HCT116 (cell line): Measurements from ENCODE around the gene KIF25. TPM values are rescaled to one million over a fixed set of nuclear protein-coding genes. Genes with fewer than 3 reads are reported as not detected.

Experiments used
- ATAC-seq: fragments of 200-7000 bp; cut with Tn5 transposase; 2 replicates; pipeline ENCODE4 v1.9.1; 2020; ENCODE audit warnings: mild to moderate bottlenecking, moderate library complexity
- BruUV-seq: library from RNA; stranded (reverse); fragments of 400-500 nt; replicated peaks from 2 replicates; lab custom pipeline; 2021; lab: Mats Ljungman, UMichigan
- CTCF ChIA-PET: fragments of 300-600 bp; sonication (Branson Sonifier 250); formaldehyde crosslinking; loops from one replicate; lab custom pipeline; 2021; ENCODE audit warnings: antibody characterized with exemption; lab: Charles Lee
- POLR2A ChIA-PET: fragments of 300-600, 350-600 bp; sonication (Branson Sonifier 250); formaldehyde crosslinking; loops from one replicate; lab custom pipeline; 2021; ENCODE audit warnings: antibody characterized with exemption; lab: Charles Lee
- RAD21 ChIA-PET, 2 experiments: fragments of 300-600 bp; sonication (Branson Sonifier 250); formaldehyde crosslinking; loops; one replicate each; lab custom pipeline; 2023; ENCODE audit warnings: low total read pairs in 2 of 2; ENCODE audit not compliant: uncharacterized antibody in 2 of 2, unreplicated experiment in 2 of 2, low non-redundant PET in 1 of 2; lab: Charles Lee
- DNase-seq: peaks from one replicate; pipeline ENCODE4 v3.0.0-alpha.2; 2010; ENCODE audit warnings: low read depth, low spot score
- H2AFZ ChIP-seq: fragments of 200-600 bp; shearing (Covaris generic), sonication (generic); 2 replicates; pipeline ENCODE4 v1.6.1; 2017; ENCODE audit warnings: low read depth, mixed run types, mixed read lengths, antibody characterized with exemption, low read length; ENCODE audit not compliant: poor library complexity, severe bottlenecking
- H3K27ac ChIP-seq: 2 replicates; pipeline ENCODE4 v1.5.1; 2012; ENCODE audit warnings: low read depth, low read length
- H3K27me3 ChIP-seq: fragments of 200-600 bp; sonication (generic); 2 replicates; pipeline ENCODE4 v1.6.1; 2016; ENCODE audit warnings: mixed run types, low read length, mixed read lengths; ENCODE audit not compliant: insufficient read depth
- H3K36me3 ChIP-seq, 2 experiments: fragments of 200-500 bp in 1 of 2; fragments of 200-600 bp in 1 of 2; sonication (Bioruptor generic) in 1 of 2; sonication (generic) in 1 of 2; 2 replicates each; pipeline versions ENCODE4 v1.5.1 to v1.6.1; 2014 to 2016; ENCODE audit warnings: low read length in 2 of 2, inconsistent platforms in 1 of 2, mixed read lengths in 1 of 2, mixed run types in 1 of 2; ENCODE audit not compliant: insufficient read depth in 2 of 2, control insufficient read depth in 1 of 2
- H3K4me1 ChIP-seq, 2 experiments: fragments of 200-600 bp in 1 of 2; sonication (generic) in 1 of 2; 2 replicates each; pipeline versions ENCODE4 v1.5.1 to v1.6.1; 2012 to 2017; ENCODE audit warnings: low read length in 2 of 2, inconsistent platforms in 1 of 2, mild to moderate bottlenecking in 1 of 2, mixed read lengths in 1 of 2, mixed run types in 1 of 2, moderate library complexity in 1 of 2; ENCODE audit not compliant: insufficient read depth in 2 of 2, control insufficient read depth in 1 of 2
- H3K4me2 ChIP-seq: fragments of 200-600 bp; sonication (generic); 2 replicates; pipeline ENCODE4 v1.6.1; 2017; ENCODE audit warnings: mixed run types, low read length, mixed read lengths
- H3K4me3 ChIP-seq, 2 experiments: fragments of 200-600 bp in 1 of 2; sonication (generic) in 1 of 2; replicated peaks in 1 of 2; 2 replicates each; pipeline ENCODE4 v1.5.1; 2011 to 2016; ENCODE audit warnings: low read length in 2 of 2, control low read depth in 1 of 2, low read depth in 1 of 2, mild to moderate bottlenecking in 1 of 2, mixed read lengths in 1 of 2, mixed run types in 1 of 2
- H3K79me2 ChIP-seq: fragments of 200-600 bp; sonication (generic); 2 replicates; pipeline ENCODE4 v1.6.1; 2017; ENCODE audit warnings: mild to moderate bottlenecking, mixed run types, low read length, moderate library complexity, mixed read lengths; ENCODE audit not compliant: insufficient read depth
- H3K9ac ChIP-seq: fragments of 200-600 bp; sonication (generic); 2 replicates; pipeline ENCODE4 v1.6.1; 2016; ENCODE audit warnings: low read length, mixed read lengths
- H3K9me2 ChIP-seq: fragments of 200-600 bp; sonication (generic), shearing (Covaris generic); 2 replicates; pipeline ENCODE4 v1.6.1; 2017; ENCODE audit warnings: mixed run types, mild to moderate bottlenecking, moderate library complexity; ENCODE audit not compliant: insufficient read depth
- H3K9me3 ChIP-seq, 2 experiments: fragments of 200-500 bp in 1 of 2; fragments of 200-600 bp in 1 of 2; sonication (Bioruptor generic) in 1 of 2; sonication (generic) in 1 of 2; 2 replicates each; pipeline ENCODE4 v1.6.1; 2014 to 2017; ENCODE audit warnings: low read length in 2 of 2, mixed read lengths in 2 of 2, inconsistent platforms in 1 of 2, low read depth in 1 of 2, mild to moderate bottlenecking in 1 of 2, mixed run types in 1 of 2, moderate library complexity in 1 of 2; ENCODE audit not compliant: control insufficient read depth in 1 of 2, insufficient read depth in 1 of 2
- H4K20me1 ChIP-seq: fragments of 200-600 bp; sonication (generic), shearing (Covaris generic); 2 replicates; pipeline ENCODE4 v1.6.1; 2017; ENCODE audit warnings: mixed run types, mild to moderate bottlenecking, moderate library complexity; ENCODE audit not compliant: insufficient read depth
- ATF3 ChIP-seq: IDR thresholded peaks from 2 replicates; pipeline ENCODE4 v1.6.1; 2012
- CTCF ChIP-seq, 3 experiments: fragments of 200-600 bp in 1 of 3; sonication (generic) in 1 of 3; IDR thresholded peaks in 2 of 3; conservative IDR thresholded peaks in 1 of 3; 2 replicates each; pipeline ENCODE4 v1.5.1; 2012 to 2017; ENCODE audit warnings: low read depth in 2 of 3, low read length in 2 of 3, antibody characterized with exemption in 1 of 3, borderline replicate concordance in 1 of 3, control low read depth in 1 of 3, mild to moderate bottlenecking in 1 of 3, mixed read lengths in 1 of 3, mixed run types in 1 of 3, moderate library complexity in 1 of 3; ENCODE audit not compliant: insufficient read depth in 1 of 3
- EGR1 ChIP-seq: IDR thresholded peaks from 2 replicates; pipeline ENCODE4 v1.6.1; 2012; ENCODE audit warnings: low read depth
- ELF1 ChIP-seq: IDR thresholded peaks from 2 replicates; pipeline ENCODE4 v1.6.1; 2012; ENCODE audit warnings: low read depth, borderline replicate concordance
- EZH2 ChIP-seq: fragments of 200-600 bp; sonication (generic); IDR thresholded peaks from 2 replicates; pipeline ENCODE4 v1.6.1; 2017; ENCODE audit warnings: antibody characterized with exemption, mixed run types
- EZH2phosphoT487 ChIP-seq: fragments of 200-600 bp; IDR thresholded peaks from 2 replicates; pipeline ENCODE4 v1.6.1; 2018; ENCODE audit warnings: antibody characterized with exemption, borderline replicate concordance
- POLR2A ChIP-seq: IDR thresholded peaks from 2 replicates; pipeline ENCODE4 v1.7.0; 2011; ENCODE audit warnings: borderline replicate concordance; ENCODE audit not compliant: insufficient read depth, insufficient read length; ENCODE audit errors: extremely low read depth
- SP1 ChIP-seq: IDR thresholded peaks from 2 replicates; pipeline ENCODE4 v1.6.1; 2012; ENCODE audit warnings: low read depth
- TCF7L2 ChIP-seq: IDR thresholded peaks from 2 replicates; pipeline ENCODE4 v1.7.0; 2011; ENCODE audit warnings: borderline replicate concordance, inconsistent platforms; ENCODE audit not compliant: insufficient read depth, insufficient read length; ENCODE audit errors: extremely low read depth
- YY1 ChIP-seq: IDR thresholded peaks from 2 replicates; pipeline ENCODE4 v1.6.1; 2011; ENCODE audit warnings: low read length, low read depth, moderate library complexity, mild to moderate bottlenecking; ENCODE audit not compliant: insufficient replicate concordance; ENCODE audit errors: extremely low read depth
- intact Hi-C: fragments of 100-400 bp; cut with micrococcal nuclease; formaldehyde crosslinking; loops from 2 replicates; pipeline ENCODE4 v1.10.0; 2022
- total RNA-seq: library from RNA; stranded (reverse); gene quantifications from one replicate; pipeline ENCODE4 v1.2.1, GENCODE V29; 2021; ENCODE audit not compliant: unreplicated experiment
- TF ChIP-seq, protein P1 (sequence below): IDR thresholded peaks from 2 replicates; pipeline ENCODE4 v1.6.1; 2012

KIF25 gene
- total RNA-seq, 1 experiment from 2014 or later: not detected

DNA sequence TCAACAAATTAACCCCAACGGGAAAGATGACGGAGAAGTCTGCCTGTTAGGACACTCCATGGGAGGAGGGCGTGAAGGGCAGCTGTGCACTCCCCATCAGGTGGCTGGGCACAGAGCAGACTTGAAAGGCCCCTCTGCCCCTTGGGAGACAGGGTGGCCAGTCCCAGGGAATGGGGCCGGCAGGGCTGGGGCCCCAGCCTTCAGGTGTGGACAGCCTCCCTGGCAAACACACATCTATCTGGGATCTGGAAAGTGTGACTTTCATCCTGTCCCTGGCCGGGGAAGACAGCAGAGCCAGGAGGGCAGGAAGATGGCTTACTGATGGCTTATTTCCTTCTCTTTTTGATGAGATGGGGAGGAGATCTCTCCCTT, 86.0 kb downstream of the KIF25 start:
- ChIA-PET POLR2A (no interaction called here), RAD21 (no interaction called here), CTCF (no interaction called here)
- Histone ChIP-seq H3K4me3 (no peak overlapping the region), H3K27ac (no peak overlapping the region), H3K9ac (no peak overlapping the region), H3K4me2 (no peak overlapping the region), H3K27me3 (peaks cover 7% of the 10 kb centered on the region; the same call in 1 of the 2 replicates), H3K36me3 (no peaks in the 10 kb centered on the region), H3K79me2 (no peaks in the 10 kb centered on the region), H4K20me1 (no peaks in the 10 kb centered on the region), H3K9me2 (no peaks in the 10 kb centered on the region)
- no TSS peak for BruUV-seq
- intact Hi-C loops: no loop called here
- no peak for DNase-seq
- TF ChIP-seq CTCF (IDR thresholded peaks at IDR 0.05 in 2 of 3, conservative IDR thresholded peaks at IDR 0.05 in 1 of 3; ENCODE audit: borderline replicate concordance in 1 of 3, insufficient read depth in 1 of 3, low read depth in 2 of 3, low read length in 2 of 3): no peak
- TF ChIP-seq, all 23 proteins: peak for 0
- Histone ChIP-seq H3K4me1 (peaks cover 0 to 4% of the 10 kb centered on the region in 2 experiments; a peak in 1 of 4 replicates), H2AFZ (no peak overlapping the region), H3K9me3 (no peaks in the 10 kb centered on the region)
- peak; percentile 26; the same call in 1 of the 2 replicates for ATAC-seq

DNA sequence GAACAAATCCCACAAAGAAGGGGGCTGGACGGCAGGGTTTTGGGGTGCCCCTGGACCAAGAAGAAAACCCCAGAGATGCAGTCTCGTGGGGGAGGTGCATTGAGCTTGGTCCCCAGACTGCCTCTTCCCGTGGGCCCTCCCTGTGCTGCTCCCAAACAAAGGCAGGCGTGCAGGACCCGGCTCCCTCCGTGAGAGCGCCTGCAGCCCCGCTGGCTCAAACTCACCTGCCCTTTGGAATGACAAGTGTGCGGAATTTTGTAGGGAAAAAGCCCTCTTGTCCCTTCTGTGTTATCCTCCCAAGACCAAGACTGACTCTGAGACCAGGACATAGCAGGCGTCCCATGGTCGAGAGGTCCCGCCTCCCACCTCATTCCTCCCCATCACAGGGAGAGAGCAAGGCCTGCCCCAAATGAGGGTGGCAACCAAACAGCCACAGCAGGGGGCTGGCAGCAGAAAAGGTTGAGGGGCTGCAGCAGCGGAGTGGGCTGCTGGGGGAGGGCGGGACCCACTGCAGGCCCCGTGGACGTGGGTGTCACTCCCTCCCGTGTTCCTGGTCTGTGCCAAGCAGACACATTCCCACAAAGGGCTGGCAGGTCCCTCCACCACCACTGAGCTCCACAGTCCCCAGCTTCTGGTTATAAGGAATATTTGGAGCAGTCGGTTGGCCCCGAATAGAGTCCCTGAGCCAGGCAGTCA, 87.1 kb downstream of the KIF25 start:
- POLR2A ChIA-PET: no interaction called here
- TF ChIP-seq ELF1 (no peak), SP1 (no peak), ATF3 (no peak), EGR1 (no peak), EZH2 (no peak), EZH2phosphoT487 (no peak), YY1 (no peak), POLR2A (no peak), TCF7L2 (no peak), CTCF (IDR thresholded peaks at IDR 0.05 in 2 of 3, conservative IDR thresholded peaks at IDR 0.05 in 1 of 3; ENCODE audit: borderline replicate concordance in 1 of 3, insufficient read depth in 1 of 3, low read depth in 2 of 3, low read length in 2 of 3) (no peak)
- TF ChIP-seq, protein P1, sequence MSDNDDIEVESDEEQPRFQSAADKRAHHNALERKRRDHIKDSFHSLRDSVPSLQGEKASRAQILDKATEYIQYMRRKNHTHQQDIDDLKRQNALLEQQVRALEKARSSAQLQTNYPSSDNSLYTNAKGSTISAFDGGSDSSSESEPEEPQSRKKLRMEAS: no peak

More for the DNA sequence above, 87.1 kb downstream of the KIF25 start:
- Histone ChIP-seq H3K4me2 (no peak overlapping the region), H2AFZ (no peak overlapping the region), H3K27ac (no peak overlapping the region), H3K4me3 (no peak overlapping the region), H3K27me3 (peaks cover 7% of the 10 kb centered on the region; the same call in 1 of the 2 replicates), H3K4me1 (peaks cover 0 to 4% of the 10 kb centered on the region in 2 experiments; a peak in 1 of 4 replicates), H4K20me1 (no peaks in the 10 kb centered on the region), H3K9me2 (no peaks in the 10 kb centered on the region), H3K9ac (no peak overlapping the region), H3K36me3 (no peaks in the 10 kb centered on the region), H3K79me2 (no peaks in the 10 kb centered on the region), H3K9me3 (no peaks in the 10 kb centered on the region)
- no TSS peak for BruUV-seq
- ChIA-PET CTCF (no interaction called here), RAD21 (no interaction called here)
- DNase-seq: no peak
- intact Hi-C loops: no loop called here
- no peak for ATAC-seq
